NCI-H2107 treated with DMSO at 0.1 percent for 48 hours (cell line): ENCODE results near the gene PRKCA.

ENCODE experiments used
- DNase-seq: peaks from one replicate; lab custom pipeline; 2025; ENCODE audit not compliant: unreplicated experiment; lab: John Stamatoyannopoulos, UW

The PRKCA gene

DNA sequence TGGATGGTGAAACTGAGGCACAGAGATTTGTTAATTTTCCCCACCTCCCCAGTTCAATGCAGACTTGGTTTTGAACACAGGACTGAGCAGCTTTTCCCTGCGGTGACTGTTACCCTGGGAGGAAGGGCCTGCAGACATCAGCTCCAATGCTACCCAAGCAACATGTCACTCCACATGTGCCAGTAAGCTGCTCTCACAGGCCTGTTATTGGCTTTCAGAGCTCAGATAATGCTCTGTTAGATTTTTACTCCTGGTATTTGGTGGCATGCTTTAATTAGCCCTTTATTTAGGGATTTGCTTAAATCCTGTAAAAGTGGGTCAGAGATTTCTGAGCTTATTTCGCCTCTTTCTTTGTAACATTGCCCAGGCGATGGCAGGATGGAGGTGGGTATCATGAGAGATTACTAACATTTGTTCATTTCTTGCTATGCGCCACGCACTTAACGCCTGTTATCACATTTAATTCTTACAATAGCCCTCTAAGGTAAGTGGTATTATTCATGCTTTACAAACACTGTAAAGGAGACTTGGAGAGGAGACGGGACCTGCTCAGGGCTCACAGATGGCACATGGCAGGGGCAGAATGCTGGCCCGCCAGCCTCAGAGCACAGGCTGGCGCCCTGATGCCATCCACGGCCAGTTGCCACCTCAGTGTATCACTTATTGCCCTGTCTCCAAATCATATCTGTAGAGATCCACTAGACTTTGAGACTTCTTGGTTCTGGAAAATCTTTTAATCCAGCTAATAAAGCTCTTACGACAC is 448.5 kb downstream of the PRKCA start:
- no peak for DNase-seq

DNA sequence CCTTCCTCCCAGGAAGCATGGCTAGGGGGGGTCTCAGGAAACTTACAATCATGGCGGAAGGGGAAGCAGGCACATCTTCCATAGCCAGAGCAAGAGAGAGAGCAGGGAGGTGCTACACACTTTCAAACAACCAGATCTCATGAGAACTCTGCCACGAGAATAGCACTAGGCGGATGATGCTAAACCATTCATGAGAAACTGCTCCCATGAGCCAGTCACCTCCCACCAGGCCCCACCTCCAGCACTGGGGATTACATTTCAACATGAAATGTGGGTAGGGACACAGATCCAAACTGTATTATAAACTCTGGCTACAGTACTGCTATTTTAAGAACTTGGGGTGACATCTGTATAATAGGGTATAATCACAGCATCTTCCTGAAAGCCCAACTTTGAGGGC is 449.4 kb downstream of the PRKCA start:
- no peak for DNase-seq

DNA sequence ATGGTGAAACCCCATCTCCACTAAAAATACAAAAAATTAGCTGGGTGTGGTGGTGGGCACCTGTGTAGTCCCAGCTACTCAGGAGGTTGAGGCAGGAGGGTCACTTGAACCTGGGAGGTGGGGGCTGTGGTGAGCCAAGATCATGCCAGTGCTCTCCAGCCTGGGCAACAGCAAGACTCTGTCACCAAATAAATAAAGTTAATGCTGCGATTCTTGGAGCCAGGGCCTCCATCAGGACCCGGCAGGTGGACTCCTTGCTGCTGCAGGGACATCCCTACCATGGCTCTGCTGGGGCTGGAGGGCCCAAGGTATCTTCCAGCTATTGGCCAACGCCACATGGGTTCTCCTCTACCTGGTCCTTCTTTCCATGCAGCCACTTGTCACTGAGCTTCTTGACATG is 450.0 kb downstream of the PRKCA start:
- no peak for DNase-seq

DNA sequence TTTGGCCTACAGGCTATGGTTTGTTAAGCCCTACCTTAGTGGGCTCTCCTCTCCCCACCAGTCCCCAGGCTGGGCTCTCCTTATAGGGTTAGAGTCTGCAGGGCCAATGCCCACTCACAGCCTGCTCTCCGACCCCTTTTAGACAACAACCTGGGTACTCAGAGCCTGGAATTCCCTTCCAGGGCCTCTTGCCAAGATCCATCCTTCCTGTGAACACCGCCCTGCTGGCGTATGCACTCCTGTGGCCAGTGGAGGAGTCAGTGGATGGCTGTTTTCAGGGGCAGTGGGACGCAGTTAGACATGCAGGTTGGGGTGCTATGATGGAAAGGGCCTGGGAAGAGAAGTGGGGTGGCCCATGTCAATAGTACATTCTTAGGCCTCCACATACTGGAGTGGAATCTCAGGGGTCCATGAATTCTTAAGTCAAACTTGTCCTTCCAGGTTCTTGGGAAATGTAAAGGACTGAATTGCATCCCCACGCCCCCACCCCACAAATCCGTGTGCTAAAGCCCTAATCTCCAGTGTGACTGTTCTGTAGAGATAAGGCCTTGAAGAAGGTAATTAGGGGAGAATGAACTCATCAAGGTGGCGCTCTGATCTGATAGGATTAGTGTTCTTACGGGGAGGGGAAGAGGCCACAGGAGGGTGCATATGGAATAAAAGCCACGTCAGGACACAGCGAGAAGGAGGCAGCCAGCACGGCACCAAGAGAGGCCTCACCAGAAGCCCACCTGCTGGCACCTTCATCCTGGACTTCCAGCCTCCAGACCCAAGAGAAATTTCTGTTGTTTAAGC is 450.9 kb downstream of the PRKCA start:
- no peak for DNase-seq

DNA sequence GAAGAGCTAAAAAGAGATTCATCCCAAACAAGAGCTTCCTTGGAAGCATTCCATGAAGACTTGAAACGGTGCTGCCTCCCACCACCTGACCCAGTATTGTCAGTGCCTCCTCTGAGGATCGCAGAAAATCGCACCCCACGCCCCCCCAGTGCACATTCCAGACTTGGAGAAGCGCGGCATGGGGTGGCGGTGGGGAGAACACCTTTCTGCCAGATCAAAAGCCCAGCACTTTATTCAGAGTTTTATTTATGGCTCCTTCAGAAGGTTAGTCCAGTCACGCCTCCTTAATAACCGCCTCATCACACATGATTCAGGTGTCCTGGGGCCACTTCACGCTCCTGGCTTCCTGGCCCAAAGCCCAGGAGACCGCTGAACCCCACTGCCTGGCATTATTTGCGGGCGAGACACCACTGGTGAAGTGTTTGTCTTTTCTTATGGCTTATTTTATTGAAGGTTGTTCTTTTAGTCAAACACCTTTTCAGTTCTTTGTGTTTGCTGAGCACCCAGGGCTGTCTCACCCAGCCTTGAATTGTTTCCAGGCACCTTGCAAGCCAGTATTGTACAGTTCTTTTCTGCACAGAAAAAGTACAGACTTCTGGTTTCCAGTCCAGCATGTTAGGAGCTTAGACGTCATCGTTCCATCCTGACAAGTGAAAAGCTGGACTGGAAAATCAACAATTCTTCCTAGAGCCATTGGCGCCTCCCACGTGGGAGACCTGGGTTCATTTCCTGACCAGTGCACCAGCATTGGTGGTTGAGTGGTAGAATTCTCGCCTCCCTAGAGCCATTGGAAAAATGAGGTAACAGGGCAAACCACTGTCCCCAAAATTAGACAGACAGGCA is 452.9 kb downstream of the PRKCA start:
- DNase-seq, result peak; percentile 95

DNA sequence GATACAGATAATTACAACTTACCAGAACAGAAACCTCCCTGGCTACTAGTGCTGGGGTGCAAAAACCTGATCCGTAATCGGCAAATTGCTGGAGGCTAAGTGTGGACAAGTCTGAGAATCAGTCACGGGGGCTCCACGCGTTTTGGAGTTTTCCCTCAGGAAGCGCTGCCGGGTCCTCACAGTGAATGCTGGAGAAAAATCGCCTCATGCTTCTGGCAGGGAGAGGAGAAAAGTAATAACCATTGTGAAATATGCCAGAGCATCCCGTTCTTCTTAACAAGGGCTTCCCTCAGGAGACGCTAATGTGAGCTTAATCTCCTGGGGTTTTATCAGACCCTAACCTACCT is 453.5 kb downstream of the PRKCA start:
- DNase-seq, result no peak

DNA sequence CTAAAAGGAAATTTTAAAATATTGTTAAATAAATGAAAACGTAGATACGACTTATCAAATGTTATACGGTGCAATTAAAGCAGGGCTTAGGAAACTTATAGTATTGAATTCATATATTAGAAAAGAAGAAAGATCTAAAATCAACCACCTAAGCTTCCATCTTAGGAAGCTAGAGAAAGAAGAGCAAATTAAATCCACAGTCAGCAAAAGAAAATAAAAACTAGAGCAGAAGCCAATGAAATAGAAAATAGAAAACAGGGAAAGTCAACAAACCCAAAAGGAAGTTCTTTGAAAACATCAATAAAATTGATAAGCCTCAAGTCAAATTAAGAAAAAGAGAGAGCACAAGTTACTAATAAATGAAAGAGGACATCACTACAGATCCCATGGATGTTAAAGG is 457.9 kb downstream of the PRKCA start:
- DNase-seq, result no peak

DNA sequence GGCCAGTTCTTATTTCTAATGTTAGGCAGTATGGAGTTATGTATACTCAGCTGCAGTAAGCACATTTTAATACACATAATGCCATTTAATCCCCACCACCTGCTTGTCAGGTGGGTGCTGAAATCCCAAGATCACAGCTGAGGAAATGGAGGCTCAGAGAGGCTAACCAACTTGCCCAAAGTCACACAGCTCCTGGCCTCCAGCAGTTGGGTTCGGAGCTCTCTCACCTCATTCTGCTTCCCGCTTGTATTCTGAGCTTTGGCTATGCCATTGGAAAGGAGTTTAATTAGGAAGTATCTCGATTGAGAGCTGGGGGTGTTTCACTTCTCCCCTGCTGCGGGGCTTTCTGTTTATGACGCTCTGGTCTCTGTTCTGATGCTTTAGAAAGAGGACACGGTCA is 459.9 kb downstream of the PRKCA start:
- no peak for DNase-seq

DNA sequence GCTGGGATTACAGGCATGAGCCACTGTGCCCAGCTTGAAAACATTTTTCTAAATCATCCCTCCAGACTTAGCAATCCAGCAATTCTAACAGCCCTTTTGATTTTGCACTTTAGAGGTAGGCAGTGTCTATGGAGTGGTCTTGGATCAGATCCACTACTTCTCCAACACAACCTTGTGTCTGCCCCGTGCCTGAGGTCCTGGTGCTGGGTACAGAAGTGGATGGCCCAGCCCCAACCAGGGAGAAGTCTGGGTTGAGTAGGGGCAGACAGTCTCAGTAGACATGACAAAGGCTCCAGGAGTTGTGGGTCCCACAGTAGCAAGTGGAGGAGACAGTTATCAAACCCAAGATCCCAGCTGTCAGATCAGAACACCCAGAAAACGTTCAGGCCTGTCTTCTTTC is 460.6 kb downstream of the PRKCA start:
- no peak for DNase-seq

DNA sequence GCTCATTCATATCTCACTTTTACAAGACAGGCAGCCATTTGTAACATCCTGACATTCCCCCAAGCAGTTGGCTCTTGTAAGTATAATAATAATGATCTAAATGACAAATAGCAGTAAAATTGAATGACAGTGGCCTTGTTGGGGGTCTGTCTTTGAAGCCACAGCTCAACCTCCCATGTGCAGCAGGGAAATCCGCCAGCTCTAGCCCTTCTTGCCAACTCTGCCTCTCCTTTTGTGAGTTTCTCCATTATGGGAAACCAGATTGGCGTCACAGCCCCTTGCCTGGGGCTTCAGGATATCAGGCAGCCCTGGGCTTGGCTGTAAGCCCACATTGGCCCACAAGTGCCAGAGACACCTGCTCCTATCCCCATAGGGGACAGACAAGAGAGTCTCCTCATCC is 462.1 kb downstream of the PRKCA start:
- DNase-seq, result peak; percentile 52

DNA sequence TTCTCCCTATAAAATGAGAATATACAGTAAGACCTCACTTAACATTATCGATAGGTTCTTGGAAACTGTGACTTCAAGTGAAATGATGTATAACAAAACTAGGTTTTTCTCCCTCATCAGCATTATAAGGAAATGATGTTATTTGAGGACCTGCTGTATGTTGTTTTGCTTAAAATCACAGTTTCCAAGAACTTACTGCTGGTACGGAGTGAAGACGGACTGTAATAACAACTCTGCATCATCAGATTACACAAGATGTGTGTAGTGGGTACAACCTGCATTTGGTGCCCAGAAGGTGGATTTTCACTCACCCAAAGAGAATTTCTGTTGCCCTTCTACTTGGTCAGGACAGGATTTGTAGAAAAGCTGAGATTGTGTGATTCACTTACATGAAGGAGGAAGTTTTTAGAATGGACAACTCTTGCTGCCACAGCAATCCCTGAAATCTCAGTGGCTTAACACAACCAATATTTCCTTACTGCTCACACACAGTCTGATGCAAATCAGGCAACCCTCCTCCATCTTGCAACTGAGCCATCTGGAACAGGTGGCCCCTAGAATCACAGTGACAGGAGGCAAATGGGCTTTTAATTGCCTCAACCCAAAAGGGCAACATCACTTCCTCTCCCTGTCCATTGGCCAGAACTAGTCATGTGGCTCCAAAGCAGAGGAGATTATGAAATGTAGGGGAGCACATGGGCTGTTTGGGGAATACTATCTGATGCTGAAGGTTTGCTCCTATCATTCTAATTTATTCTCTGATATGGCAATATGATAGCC is 464.9 kb downstream of the PRKCA start:
- no peak for DNase-seq

DNA sequence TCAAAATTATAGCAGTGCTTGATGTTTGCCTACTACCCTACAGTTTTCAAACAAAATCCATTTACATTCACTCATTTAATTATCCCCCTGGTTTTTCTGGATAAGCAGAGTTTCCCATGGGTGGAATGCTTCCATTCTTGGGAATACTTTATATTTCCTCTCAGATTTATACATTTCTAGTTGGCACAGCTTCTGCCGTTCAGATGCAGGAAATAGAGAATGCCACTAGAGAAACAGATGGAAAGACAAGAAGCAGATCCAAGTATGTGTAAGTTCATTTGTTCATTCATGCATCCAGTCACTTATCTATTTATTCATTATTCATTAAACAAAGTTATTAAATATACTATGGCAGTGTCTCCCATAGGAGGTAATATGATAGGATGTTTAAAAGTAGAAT is 467.5 kb downstream of the PRKCA start:
- DNase-seq, result no peak

DNA sequence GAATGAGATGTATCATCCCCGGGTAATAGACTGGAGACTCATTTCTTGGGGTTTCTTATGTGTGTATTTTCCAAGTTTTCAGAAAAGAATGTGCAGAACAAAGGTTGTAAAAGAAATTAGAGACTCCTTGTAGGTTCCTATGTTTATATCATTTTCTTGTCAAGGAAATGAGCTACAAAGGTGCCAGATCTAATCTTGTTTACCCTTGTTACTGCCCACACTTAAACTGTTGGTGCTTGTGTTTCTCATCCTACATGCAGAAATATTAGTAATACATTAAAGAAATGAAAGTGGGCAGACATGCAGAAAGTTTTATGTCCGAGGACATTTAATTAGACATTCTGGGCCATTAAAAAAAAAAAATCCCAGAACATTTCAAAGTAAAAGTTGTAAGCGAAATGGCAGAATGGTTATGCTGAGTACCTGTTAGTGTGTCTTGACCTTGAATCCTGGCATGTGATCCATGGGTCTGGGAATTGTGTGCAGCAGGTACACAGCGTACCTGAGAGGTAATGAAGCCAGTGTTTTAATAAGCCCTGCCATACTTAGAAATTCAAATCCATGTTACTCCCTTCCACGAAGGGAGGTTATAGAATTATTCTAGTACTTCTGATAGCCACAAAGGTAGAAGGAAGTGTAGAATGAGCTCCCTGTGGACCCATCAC is 469.9 kb downstream of the PRKCA start:
- no peak for DNase-seq

DNA sequence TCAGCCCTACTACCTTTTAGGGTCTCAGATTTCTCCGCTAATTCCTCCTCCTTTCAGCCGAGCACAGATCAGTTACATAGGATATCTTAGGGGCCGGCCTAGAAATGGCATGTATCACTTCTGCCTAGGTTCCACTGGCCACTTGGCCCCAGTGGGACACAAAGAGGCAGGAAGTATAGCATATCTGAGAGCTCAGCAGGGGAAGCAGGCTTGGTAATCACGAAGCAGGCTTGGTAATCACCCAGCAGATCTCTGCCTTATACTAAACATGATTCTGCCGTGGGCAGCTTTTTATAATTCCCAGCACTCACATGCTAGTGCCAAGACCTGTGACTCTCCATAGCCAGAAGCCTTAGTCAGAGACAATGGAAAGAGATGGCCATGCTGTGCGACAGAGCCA is 472.9 kb downstream of the PRKCA start:
- DNase-seq, result no peak

DNA sequence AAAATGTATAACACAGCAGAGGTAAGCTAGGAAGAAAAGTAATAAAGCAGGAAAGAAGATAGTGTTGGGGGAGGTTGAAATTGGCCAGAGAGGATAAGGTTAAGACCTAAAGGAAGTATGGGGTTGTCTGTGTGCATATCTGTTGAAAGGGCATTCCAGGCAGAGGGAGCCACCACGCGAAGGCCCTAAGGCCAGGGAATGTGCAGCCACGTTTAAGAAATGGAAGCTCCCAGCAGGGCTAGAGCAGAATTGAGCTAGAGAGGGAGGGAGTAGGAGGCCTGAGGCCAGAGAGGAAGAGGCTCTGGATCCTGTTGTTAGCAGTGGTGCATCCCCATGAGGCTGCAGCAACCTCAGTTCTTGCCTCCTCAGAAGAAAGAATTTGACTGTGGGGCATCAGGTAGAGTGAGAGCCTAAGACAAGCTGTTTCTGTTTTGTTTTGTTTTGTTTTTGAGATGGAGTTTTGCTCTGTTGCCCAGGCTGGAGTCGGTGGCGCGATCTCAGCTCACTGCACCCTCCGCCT is 473.5 kb downstream of the PRKCA start:
- no peak for DNase-seq

DNA sequence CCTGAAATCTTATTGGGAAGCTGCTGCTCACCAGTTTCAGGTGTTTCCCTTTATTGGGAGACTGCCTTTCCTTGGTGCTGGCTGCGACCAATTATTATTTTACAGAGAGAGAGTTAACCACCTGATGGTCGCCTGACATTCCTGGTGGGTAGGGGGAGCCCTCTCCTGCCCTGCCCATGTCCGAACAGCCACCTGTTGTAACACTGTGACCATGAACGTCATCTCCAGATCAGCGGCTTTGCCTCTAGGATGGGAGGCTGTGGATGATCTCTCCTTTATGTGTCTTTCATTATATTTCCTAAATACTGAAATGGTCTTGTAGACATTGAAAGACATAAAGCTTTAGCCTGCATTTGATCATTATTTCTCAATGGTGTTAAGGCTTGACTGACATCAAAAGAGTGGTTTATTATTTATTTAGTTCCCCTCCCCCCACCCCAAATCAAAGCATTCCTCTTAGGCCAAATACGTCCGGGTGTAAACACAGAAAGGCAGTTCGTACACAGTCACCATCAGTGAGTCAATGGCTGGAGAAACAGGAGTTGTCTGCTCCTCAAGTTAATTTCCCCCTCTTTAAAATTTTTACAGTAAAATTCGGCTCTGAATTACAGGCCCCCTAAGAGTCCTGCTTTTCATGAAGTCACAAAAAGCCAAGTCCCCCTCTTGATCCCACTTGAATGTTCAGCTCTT is 474.7 kb downstream of the PRKCA start:
- DNase-seq, result no peak

DNA sequence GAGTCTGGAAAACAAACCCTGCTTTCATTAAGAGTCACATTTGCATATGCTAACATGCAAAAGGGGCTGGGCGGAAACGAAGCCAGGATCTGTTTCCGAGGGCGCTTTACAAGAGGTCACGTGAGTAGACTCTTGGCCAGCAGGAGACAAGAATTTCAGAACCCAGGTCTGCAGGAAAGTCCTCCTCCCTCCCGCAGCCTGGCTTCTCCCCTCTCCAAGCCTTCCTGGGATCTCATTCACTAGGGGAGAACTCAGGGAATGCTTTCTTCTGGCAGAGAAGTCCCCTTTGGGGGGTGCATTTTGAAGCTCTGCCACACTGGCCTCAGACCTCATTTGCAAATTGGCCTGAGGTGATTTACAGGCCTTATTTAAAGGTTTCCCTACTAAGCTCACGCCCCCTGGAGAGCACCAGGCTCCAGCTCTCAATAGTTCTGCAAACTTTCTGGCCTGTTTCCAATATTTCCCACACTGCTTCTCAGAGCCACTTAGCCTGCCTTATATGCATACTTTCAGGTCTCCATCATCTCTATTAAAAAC is 475.3 kb downstream of the PRKCA start:
- no peak for DNase-seq

DNA sequence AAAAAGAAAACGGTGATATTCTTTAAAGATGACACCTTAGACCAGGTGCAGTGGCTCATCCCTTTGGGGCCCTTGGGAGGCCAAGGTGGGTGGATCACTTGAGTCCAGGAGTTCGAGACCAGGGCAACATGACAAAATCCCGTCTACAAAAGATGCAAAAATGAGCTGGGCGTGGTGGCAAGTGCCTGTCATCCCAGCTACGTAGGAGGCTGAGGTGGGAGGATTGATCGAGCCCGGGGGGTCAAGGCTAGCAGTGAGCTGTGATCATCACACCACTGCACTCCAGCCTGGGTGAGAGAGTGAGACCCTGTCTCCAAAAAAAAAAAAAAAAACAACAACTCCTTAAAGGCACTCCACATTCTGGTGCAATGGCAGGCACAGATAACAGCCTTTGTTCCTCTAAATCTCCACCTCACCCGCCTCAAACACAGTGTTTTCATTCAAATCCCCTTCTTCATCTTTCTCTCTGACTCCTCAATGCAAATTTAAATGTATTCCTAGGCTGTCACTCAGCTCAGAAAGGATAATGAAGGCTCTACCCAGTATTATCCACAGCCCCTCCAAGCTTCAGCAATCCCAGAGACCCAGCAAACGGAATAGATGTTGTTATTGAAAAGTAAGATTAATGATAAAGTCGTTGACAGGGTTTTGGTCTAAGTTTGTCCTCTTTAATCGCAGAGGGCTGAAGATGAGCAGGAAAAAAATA is 476.3 kb downstream of the PRKCA start:
- DNase-seq, result no peak

DNA sequence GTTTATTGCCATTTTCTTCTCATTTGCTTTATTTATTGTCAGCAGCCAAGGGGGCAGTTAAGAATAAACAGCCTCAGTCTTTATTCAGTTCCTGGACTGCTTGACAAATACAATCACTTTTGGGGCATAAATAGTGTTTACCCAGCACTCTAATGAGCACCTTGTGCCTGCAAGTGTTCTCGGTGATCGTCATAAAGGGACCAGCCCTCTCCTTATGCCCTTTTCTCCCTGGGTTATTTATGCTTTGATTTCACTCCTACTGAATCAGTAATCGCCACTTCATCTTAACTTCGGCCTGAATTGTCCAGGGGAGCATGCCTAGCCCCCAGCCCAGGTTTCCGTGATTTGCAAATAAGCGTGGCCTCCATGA is 476.8 kb downstream of the PRKCA start:
- no peak for DNase-seq
